ENCODE data around the gene SIK2.

GRCh38 chr11:111631666-111632039, 29.4 kb downstream of the SIK2 start:
- no peak for TF ChIP-seq POLR2A (IDR thresholded peaks at IDR 0.05)
- no peak for TF ChIP-seq CTCF (IDR thresholded peaks at IDR 0.05)
